ENCODE measurements around the gene ACOT7. TPM values are rescaled to one million over a fixed set of nuclear protein-coding genes. Genes with fewer than 3 reads are reported as not detected.

The ACOT7 gene
- total and polyA plus RNA-seq, 3 donors from 2014 or later = 50.3 to 72.8 (median 52.5) TPM

- 83 to 87% methylated on average over 9 of the region's 9 CpGs for WGBS, 2 donors
These were observed 115.3 kb downstream of the ACOT7 start for GRCh38 chr1:6278263-6278662.

DNA sequence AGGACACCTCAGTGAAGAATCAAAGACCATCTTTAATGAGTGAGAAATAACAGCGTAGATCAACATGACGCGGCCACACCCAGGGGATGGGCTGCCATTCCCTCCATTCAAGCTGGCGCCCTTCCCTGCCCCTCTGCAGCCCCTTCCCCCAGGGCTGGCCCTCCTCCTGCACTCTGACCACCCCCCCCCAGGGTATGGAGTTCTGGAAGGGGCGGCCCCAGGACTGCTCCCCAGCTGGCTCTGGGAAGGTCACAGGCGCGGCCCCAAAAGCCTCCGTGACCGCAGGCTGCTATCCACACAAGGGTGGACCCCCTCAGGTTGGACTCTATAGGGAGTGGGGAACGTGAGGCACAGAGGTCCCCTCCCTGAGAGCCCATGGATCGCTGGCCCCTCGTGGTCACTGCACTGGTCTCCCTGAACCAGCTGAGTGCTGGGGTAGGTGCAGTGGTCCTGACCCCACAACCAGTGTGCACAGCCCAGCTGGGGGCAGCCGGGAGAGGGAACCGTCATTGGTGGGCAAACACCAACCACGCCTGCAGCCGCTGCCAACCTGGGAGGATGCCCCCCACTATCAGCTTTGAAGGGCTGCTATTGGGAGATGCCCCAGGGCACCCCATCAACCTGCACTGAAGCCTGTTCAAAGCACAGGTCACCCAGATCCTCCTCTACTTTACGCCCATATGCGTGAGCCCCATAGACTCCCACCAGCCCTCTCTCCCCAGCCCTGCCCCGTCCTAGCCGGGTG is 116.6 kb downstream of the ACOT7 start:
- peaks cover 15% of the 10 kb centered on the region for H3K4me1 ChIP-seq
- H3K27me3 ChIP-seq = no peaks in the 10 kb centered on the region
- intact Hi-C loops (cut with DNase I; ENCODE audit: low total_unique reads) = no loop called here
- DNase-seq = no peak
- no peak for TF ChIP-seq POLR2A (IDR thresholded peaks at IDR 0.05)
- TF ChIP-seq CTCF (IDR thresholded peaks at IDR 0.05) = no peak
- no peaks in the 10 kb centered on the region for H3K36me3 ChIP-seq (ENCODE audit: low read depth, missing control alignments)
- H3K27ac ChIP-seq = no peak overlapping the region
- H3K9me3 ChIP-seq = no peaks in the 10 kb centered on the region
- WGBS, 2 donors = 92 to 93% methylated on average over 8 to 20 of the region's 20 CpGs
- no peak overlapping the region for H3K4me3 ChIP-seq

More at GRCh38 chr1:6278263-6278662, 115.3 kb downstream of the ACOT7 start:
- no peaks in the 10 kb centered on the region for H3K36me3 ChIP-seq (ENCODE audit: low read depth, missing control alignments)
- intact Hi-C loops (cut with DNase I; ENCODE audit: low total_unique reads) = no loop called here
- TF ChIP-seq CTCF (IDR thresholded peaks at IDR 0.05) (no peak), POLR2A (IDR thresholded peaks at IDR 0.05) (no peak)
- no peaks in the 10 kb centered on the region for H3K9me3 ChIP-seq
- DNase-seq = no peak
- no peaks in the 10 kb centered on the region for H3K27me3 ChIP-seq
- H3K4me3 ChIP-seq = no peak overlapping the region
- peaks cover 15% of the 10 kb centered on the region for H3K4me1 ChIP-seq
- H3K27ac ChIP-seq = no peak overlapping the region

- peak overlapping the region; percentile 18 to 76 for H3K27ac ChIP-seq
- TF ChIP-seq POLR2A (IDR thresholded peaks at IDR 0.05) (no peak), CTCF (IDR thresholded peaks at IDR 0.05) (no peak)
These were observed 117.5 kb downstream of the ACOT7 start for GRCh38 chr1:6275826-6276782.

GRCh38 chr1:6274622-6275139 is 118.9 kb downstream of the ACOT7 start:
- 87 to 90% methylated on average over 3 to 14 of the region's 16 CpGs for WGBS, 2 donors
- H3K27ac ChIP-seq = no peak overlapping the region
- H3K4me1 ChIP-seq = peaks cover 15% of the 10 kb centered on the region

More at GRCh38 chr1:6275826-6276782, 117.5 kb downstream of the ACOT7 start:
- peak; percentile 78 for DNase-seq
- intact Hi-C loops (cut with DNase I; ENCODE audit: low total_unique reads) = no loop called here
- no peaks in the 10 kb centered on the region for H3K27me3 ChIP-seq
- H3K36me3 ChIP-seq (ENCODE audit: low read depth, missing control alignments) = no peaks in the 10 kb centered on the region
- peaks cover 15% of the 10 kb centered on the region for H3K4me1 ChIP-seq
- WGBS, 2 donors = 34 to 79% methylated on average over 24 to 35 of the region's 35 CpGs
- no peak overlapping the region for H3K4me3 ChIP-seq
- H3K9me3 ChIP-seq = no peaks in the 10 kb centered on the region

More at GRCh38 chr1:6274622-6275139, 118.9 kb downstream of the ACOT7 start:
- H3K36me3 ChIP-seq (ENCODE audit: low read depth, missing control alignments) = no peaks in the 10 kb centered on the region
- H3K27me3 ChIP-seq = no peaks in the 10 kb centered on the region
- intact Hi-C loops (cut with DNase I; ENCODE audit: low total_unique reads) = no loop called here
- TF ChIP-seq POLR2A (IDR thresholded peaks at IDR 0.05) (no peak), CTCF (IDR thresholded peaks at IDR 0.05) (no peak)
- H3K9me3 ChIP-seq = no peaks in the 10 kb centered on the region
- no peak overlapping the region for H3K4me3 ChIP-seq
- DNase-seq = no peak

All from testis (tissue), 3 donors.